ENCODE data around the gene ZNF516. TPM values are rescaled to one million over a fixed set of nuclear protein-coding genes. Genes with fewer than 3 reads are reported as not detected.

The ZNF516 gene
- total and polyA plus RNA-seq, 2 of the 13 experiments (the other 11 are each of a cell fraction or from before 2014, with no cell fraction given) = 16.6 to 18.7 TPM

DNA sequence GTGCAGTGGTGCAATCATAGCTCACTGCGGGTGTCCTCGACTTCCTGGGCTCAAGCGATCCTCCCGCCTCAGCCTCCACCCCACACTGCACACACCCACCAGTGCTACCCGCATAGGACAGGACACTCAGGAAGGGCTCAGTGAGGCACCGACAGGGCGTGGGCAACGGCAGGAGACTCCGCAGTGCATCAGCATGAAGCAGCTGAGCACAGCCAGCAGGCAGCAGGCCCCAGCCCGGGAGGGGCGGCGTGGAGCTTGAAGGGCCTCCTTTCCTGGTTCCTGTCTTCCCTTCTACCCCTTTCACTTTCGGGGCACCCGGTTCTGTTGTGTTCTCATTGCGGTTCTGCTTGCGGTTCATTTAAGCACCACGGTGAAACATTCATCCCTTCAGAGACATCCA, 89.8 kb downstream of the ZNF516 start:
- peaks cover 17 to 42% of the 10 kb centered on the region in 2 experiments; a peak in 4 of 5 replicates for H3K36me3 ChIP-seq (replicated peaks in 1 of 2; ENCODE audit: control insufficient read depth in 1 of 2, insufficient read depth in 2 of 2, low read length in 2 of 2)
- no peak for DNase-seq (ENCODE audit: low spot score)
- H4K20me1 ChIP-seq (ENCODE audit: insufficient read depth, low read length) = peaks cover 74% of the 10 kb centered on the region
- no peak overlapping the region for H3K27ac ChIP-seq (ENCODE audit: extremely low read length, insufficient read depth, low read length)
- ChIA-PET POLR2A (no interaction called here), CTCF (ENCODE audit: low intra/inter-chr PET ratio, low total read pairs) (interaction anchor here (1.2 to 1.3 kb wide), 2 partner anchors 282 to 305 kb away, joined by 4 read pairs; no protein-coding TSS in a partner anchor)
- no peaks in the 10 kb centered on the region for H3K9me3 ChIP-seq (ENCODE audit: low read length)
- no peak overlapping the region for H2AFZ ChIP-seq (ENCODE audit: low read length)
- intact Hi-C loops (cut with micrococcal nuclease; ENCODE audit: unreplicated experiment) (loop anchor here (10.0 kb wide), 1 partner anchor 90 kb away; the partner anchor contains the start of gene ZNF516), in situ Hi-C loops (cut with HindIII; ENCODE audit: extremely low pct_ligation_motif_present, low pct_unique_long_range_greater_than_20kb) (no loop called here)
- H3K79me2 ChIP-seq (ENCODE audit: insufficient read depth, low read length) = peaks cover 37% of the 10 kb centered on the region
- no peak for ATAC-seq
- FAIRE-seq = no peak
- H3K4me3 ChIP-seq (replicated peaks in 1 of 3; ENCODE audit: insufficient read depth in 1 of 3, low read depth in 2 of 3, low read length in 3 of 3) = no peak overlapping the region
- BruUV-seq (replicated peaks) = no TSS peak
- TF ChIP-seq ZSCAN9 (CRISPR knock-in tag; IDR thresholded peaks at IDR 0.05; ENCODE audit: borderline replicate concordance) (no peak), ZNF816 (CRISPR knock-in tag; IDR thresholded peaks at IDR 0.05; ENCODE audit: borderline replicate concordance) (no peak), PCBP2 (optimal IDR thresholded peaks at IDR 0.05; ENCODE audit: low read depth, low read length, poor library complexity, severe bottlenecking) (no peak), KLF9 (CRISPR knock-in tag; IDR thresholded peaks at IDR 0.05; ENCODE audit: low read depth) (no peak), ZNF563 (CRISPR knock-in tag; IDR thresholded peaks at IDR 0.05) (no peak), FIP1L1 (IDR thresholded peaks at IDR 0.05; ENCODE audit: borderline replicate concordance, insufficient read depth, low read depth, low read length) (no peak), ZNF235 (CRISPR knock-in tag; IDR thresholded peaks at IDR 0.05; ENCODE audit: borderline replicate concordance) (no peak), ZNF253 (CRISPR knock-in tag; IDR thresholded peaks at IDR 0.05; ENCODE audit: borderline replicate concordance) (no peak), TAF15 (IDR thresholded peaks at IDR 0.05; ENCODE audit: low read depth, low read length, poor library complexity, severe bottlenecking) (no peak), ZNF143 (CRISPR knock-in tag; IDR thresholded peaks at IDR 0.05) (no peak), RFXAP (CRISPR knock-in tag; IDR thresholded peaks at IDR 0.05; ENCODE audit: borderline replicate concordance) (no peak), GATAD1 (CRISPR knock-in tag; IDR thresholded peaks at IDR 0.05) (no peak), ZNF569 (CRISPR knock-in tag; IDR thresholded peaks at IDR 0.05; ENCODE audit: borderline replicate concordance) (no peak)
- H3K9ac ChIP-seq (ENCODE audit: insufficient read depth, low read depth, low read length) = no peak overlapping the region
- no peak overlapping the region for H3K4me2 ChIP-seq (ENCODE audit: low read depth, low read length)
- H3K27me3 ChIP-seq (ENCODE audit: control insufficient read depth in 1 of 2, insufficient read depth in 2 of 2, low read length in 2 of 2) = no peaks in the 10 kb centered on the region
- no peaks in the 10 kb centered on the region for H3K4me1 ChIP-seq (ENCODE audit: insufficient read depth, low read length)
- 87% methylated on average over 11 of the region's 17 CpGs for WGBS (ENCODE audit: low lambda C conversion rate)
